Heart left ventricle (tissue), 13 donors: ENCODE results near the gene LOXL4.

Experiments used
- CTCF ChIP-seq, 12 donors: fragments of 200-600 bp; sonication (generic) in 4 of 12; IDR thresholded peaks; one replicate each; pipeline versions ENCODE4 v1.5.0 to v1.8.0; 2018 to 2022; ENCODE audit warnings: antibody characterized with exemption in 12 of 12, mild to moderate bottlenecking in 5 of 12
- POLR2A ChIP-seq, 2 donors: fragments of 450-650 bp; IDR thresholded peaks; one replicate each; pipeline ENCODE4 v1.6.1; 2017; ENCODE audit warnings: antibody characterized with exemption in 2 of 2, mild to moderate bottlenecking in 2 of 2, moderate library complexity in 2 of 2
- donor health status: ischemic (EF 13 %, LVEDD 7.1; RV severe dilation, severe dysfunction).
- donor health status: DM: no; HTN: yes; CAD: no.
- donor health status: DM: no; HTN: no; CAD: no.
- donor health status: ischemic (EF 25% LVEDD 6.9; RV normal size, moderate dysfunction).
- donor health status: ischemic (EF 25% LVEDD 5.7; RV mildly dilated, moderate dysfunction).
- donor health status: ischemic (EF 35%, LVEDD 5.7; RV mildly dilated, moderate dysfunction).
- donor health status: nonischemic (EF 11% LVEDD 7.7; RV severe dilation, severe dysfunction).
- donor health status: DM: yes; HTN: yes; CAD: no.
- donor health status: PGD.
- donor health status: ischemic (EF 29% LVEDD 5.4; RV normal size, mild dysfunction).
- donor health status: nonischemic (EF 23%, LVEDD 6.1; RV moderate dilation, normal function).

GRCh38 chr10:98312822-98313221, 44.8 kb upstream of the LOXL4 start:
- no peak for TF ChIP-seq CTCF (IDR thresholded peaks at IDR 0.05)
- TF ChIP-seq POLR2A (IDR thresholded peaks at IDR 0.05), result no peak
